HepG2 (cell line): Measurements from ENCODE around the gene HRH2. TPM values are rescaled to one million over a fixed set of nuclear protein-coding genes. Genes with fewer than 3 reads are reported as not detected.

ENCODE experiments used
- ATAC-seq: fragments of 200-7000 bp; cut with Tn5 transposase; 3 replicates; pipeline ENCODE4 v1.9.1; 2020; ENCODE audit warnings: mild to moderate bottlenecking, moderate library complexity
- BruUV-seq: library from RNA; stranded (reverse); fragments of 400-500 nt; replicated peaks from 2 replicates; lab custom pipeline; 2021; lab: Mats Ljungman, UMichigan
- CTCF ChIA-PET: fragments of 300-600 bp; formaldehyde crosslinking; extraction: SDS; loops from one replicate; lab custom pipeline; 2021; ENCODE audit warnings: low total read pairs, inconsistent platforms, low intra/inter-chr PET ratio; lab: Yijun Ruan, JAX
- POLR2A ChIA-PET: fragments of 350-600 bp; sonication (Branson Sonifier 250); formaldehyde crosslinking; loops from one replicate; lab custom pipeline; 2020; ENCODE audit warnings: antibody characterized with exemption, inconsistent platforms; lab: Yijun Ruan, JAX
- DNase-seq: peaks from one replicate; pipeline ENCODE4 v3.0.0-alpha.2; 2015; ENCODE audit warnings: low spot score
- FAIRE-seq: peaks from 3 replicates; lab custom pipeline; 2011; peaks lifted over from hg19 to GRCh38; lab: Jason Lieb, UNC
- H2AFZ ChIP-seq: one replicate; pipeline ENCODE4 v1.6.1; 2011; ENCODE audit warnings: low read length, inconsistent platforms
- H3K27ac ChIP-seq: fragments of 300-600 bp; 3 replicates; pipeline ENCODE4 v1.8.0; 2011; ENCODE audit warnings: mixed run types, mild to moderate bottlenecking, mixed read lengths, low read length, inconsistent platforms; ENCODE audit not compliant: insufficient read depth; ENCODE audit errors: extremely low read length
- H3K27me3 ChIP-seq, 2 experiments: fragments of 200-600 bp in 1 of 2; 2 replicates in 1 of 2; 3 replicates in 1 of 2; pipeline versions ENCODE4 v1.6.0 to v1.8.0; 2011; ENCODE audit warnings: low read length in 2 of 2, mild to moderate bottlenecking in 2 of 2, moderate library complexity in 2 of 2, inconsistent platforms in 1 of 2; ENCODE audit not compliant: insufficient read depth in 2 of 2, control insufficient read depth in 1 of 2
- H3K36me3 ChIP-seq, 2 experiments: fragments of 200-600 bp in 1 of 2; replicated peaks in 1 of 2; 2 replicates in 1 of 2; 3 replicates in 1 of 2; pipeline versions ENCODE4 v1.5.1 to v1.8.0; 2011; ENCODE audit warnings: low read length in 2 of 2, inconsistent platforms in 1 of 2; ENCODE audit not compliant: insufficient read depth in 2 of 2, control insufficient read depth in 1 of 2
- H3K4me1 ChIP-seq: 2 replicates; pipeline ENCODE4 v1.5.1; 2012; ENCODE audit warnings: low read length, inconsistent platforms; ENCODE audit not compliant: insufficient read depth
- H3K4me2 ChIP-seq: 2 replicates; pipeline ENCODE4 v1.6.0; 2011; ENCODE audit warnings: low read depth, low read length, inconsistent platforms
- H3K4me3 ChIP-seq, 3 experiments: fragments of 200-600 bp in 1 of 3; sonication (generic), shearing (Covaris generic) in 1 of 3; replicated peaks in 1 of 3; 2 replicates each; pipeline ENCODE4 v1.5.1; 2011 to 2016; ENCODE audit warnings: low read length in 3 of 3, inconsistent platforms in 2 of 3, low read depth in 2 of 3, mild to moderate bottlenecking in 2 of 3, control low read depth in 1 of 3, mixed read lengths in 1 of 3; ENCODE audit not compliant: insufficient read depth in 1 of 3
- H3K79me2 ChIP-seq: one replicate; pipeline ENCODE4 v1.6.1; 2011; ENCODE audit warnings: low read length, inconsistent platforms; ENCODE audit not compliant: insufficient read depth
- H3K9ac ChIP-seq: 2 replicates; pipeline ENCODE4 v1.6.0; 2011; ENCODE audit warnings: mild to moderate bottlenecking, low read depth, low read length, inconsistent platforms; ENCODE audit not compliant: insufficient read depth
- H3K9me3 ChIP-seq: 2 replicates; pipeline ENCODE4 v1.5.1; 2012; ENCODE audit warnings: mild to moderate bottlenecking, low read length
- H4K20me1 ChIP-seq: 2 replicates; pipeline ENCODE4 v1.6.0; 2011; ENCODE audit warnings: inconsistent platforms, mild to moderate bottlenecking, low read length, moderate library complexity; ENCODE audit not compliant: insufficient read depth
- DNMT1 ChIP-seq: sonication (generic); formaldehyde crosslinking; IDR thresholded peaks from 2 replicates; pipeline ENCODE4 v1.5.1; 2020; ENCODE audit warnings: mild to moderate bottlenecking, missing genetic modification reagents
- NFIB ChIP-seq: sonication (generic); formaldehyde crosslinking; IDR thresholded peaks from 2 replicates; pipeline ENCODE4 v1.9.0; 2021; ENCODE audit warnings: missing genetic modification reagents, mild to moderate bottlenecking, borderline replicate concordance
- WGBS: methylation state at CpG from one replicate; pipeline ENCODE4 v1.1.6; 2017; ENCODE audit warnings: low lambda C conversion rate; 5-methylcytosine and 5-hydroxymethylcytosine counted together
- in situ Hi-C: cut with HindIII; loops from 2 replicates; pipeline ENCODE4 v1.10.0; 2017; ENCODE audit warnings: low pct_unique_long_range_greater_than_20kb; ENCODE audit not compliant: extremely low pct_ligation_motif_present
- intact Hi-C: fragments of 100-400 bp; cut with micrococcal nuclease; formaldehyde crosslinking; loops from one replicate; pipeline ENCODE4 v1.10.0; 2022; ENCODE audit not compliant: unreplicated experiment
- polyA plus RNA-seq, 8 experiments: library from polyadenylated mRNA; depleted of rRNA in 3 of 8; stranded (reverse) in 7 of 8; unstranded in 1 of 8; fragments of >200 nt; fragmentation: Illumina TruSeq in 4 of 8; extraction: Trizol in 4 of 8; gene quantifications; 2 replicates each; pipeline versions ENCODE4 v1.2.1 to v1.2.3, GENCODE V29; 2011 to 2016; ENCODE audit warnings: low read depth in 4 of 8, missing spikeins in 1 of 8, mixed read lengths in 1 of 8; ENCODE audit not compliant: insufficient read depth in 1 of 8
- total RNA-seq, 5 experiments: library from RNA; depleted of rRNA; stranded (reverse); fragments of >200 nt; fragmentation: Illumina TruSeq; extraction: Trizol; gene quantifications; 2 replicates each; pipeline ENCODE4 v1.2.3, GENCODE V29; 2016; ENCODE audit warnings: low read depth in 1 of 5
- TF ChIP-seq, protein P1 (sequence below): sonication (generic); formaldehyde crosslinking; IDR thresholded peaks from 2 replicates; pipeline ENCODE4 v1.5.0; 2020; ENCODE audit warnings: mild to moderate bottlenecking, missing genetic modification reagents
- TF ChIP-seq, protein P2 (sequence below): sonication (generic); formaldehyde crosslinking; IDR thresholded peaks from 2 replicates; pipeline ENCODE4 v1.4.0; 2020; ENCODE audit warnings: missing genetic modification reagents
- TF ChIP-seq, protein P3 (sequence below): sonication (generic); formaldehyde crosslinking; IDR thresholded peaks from 2 replicates; pipeline ENCODE4 v1.4.0; 2020; ENCODE audit warnings: missing genetic modification reagents

HRH2 gene
- total and polyA plus RNA-seq, 2 of the 13 experiments (the other 11 are each of a cell fraction or from before 2014, with no cell fraction given) = not detected

DNA sequence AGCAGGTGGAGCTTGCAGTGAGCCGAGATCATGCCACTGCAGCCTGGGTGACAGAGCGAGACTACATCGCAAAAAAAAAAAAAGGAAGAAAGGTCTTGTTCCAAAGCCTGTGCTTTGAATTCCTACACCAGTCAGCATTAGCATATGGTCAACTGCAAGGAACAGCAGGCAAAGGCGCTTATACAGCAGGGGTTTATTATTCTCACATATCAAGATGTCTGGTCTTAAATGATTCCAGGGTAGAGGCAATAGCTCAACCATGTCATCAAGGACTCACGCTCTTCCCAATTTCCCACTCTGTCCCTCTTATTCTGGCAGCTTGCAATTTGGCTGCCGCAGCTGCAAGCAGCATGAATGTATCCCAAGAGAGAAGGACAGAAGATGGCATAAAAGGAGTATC lies 28.6 kb upstream of the HRH2 start (continued):
- TF ChIP-seq, protein P1, sequence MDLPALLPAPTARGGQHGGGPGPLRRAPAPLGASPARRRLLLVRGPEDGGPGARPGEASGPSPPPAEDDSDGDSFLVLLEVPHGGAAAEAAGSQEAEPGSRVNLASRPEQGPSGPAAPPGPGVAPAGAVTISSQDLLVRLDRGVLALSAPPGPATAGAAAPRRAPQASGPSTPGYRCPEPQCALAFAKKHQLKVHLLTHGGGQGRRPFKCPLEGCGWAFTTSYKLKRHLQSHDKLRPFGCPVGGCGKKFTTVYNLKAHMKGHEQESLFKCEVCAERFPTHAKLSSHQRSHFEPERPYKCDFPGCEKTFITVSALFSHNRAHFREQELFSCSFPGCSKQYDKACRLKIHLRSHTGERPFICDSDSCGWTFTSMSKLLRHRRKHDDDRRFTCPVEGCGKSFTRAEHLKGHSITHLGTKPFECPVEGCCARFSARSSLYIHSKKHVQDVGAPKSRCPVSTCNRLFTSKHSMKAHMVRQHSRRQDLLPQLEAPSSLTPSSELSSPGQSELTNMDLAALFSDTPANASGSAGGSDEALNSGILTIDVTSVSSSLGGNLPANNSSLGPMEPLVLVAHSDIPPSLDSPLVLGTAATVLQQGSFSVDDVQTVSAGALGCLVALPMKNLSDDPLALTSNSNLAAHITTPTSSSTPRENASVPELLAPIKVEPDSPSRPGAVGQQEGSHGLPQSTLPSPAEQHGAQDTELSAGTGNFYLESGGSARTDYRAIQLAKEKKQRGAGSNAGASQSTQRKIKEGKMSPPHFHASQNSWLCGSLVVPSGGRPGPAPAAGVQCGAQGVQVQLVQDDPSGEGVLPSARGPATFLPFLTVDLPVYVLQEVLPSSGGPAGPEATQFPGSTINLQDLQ (CRISPR knock-in tag) = no peak
- TF ChIP-seq, protein P2, sequence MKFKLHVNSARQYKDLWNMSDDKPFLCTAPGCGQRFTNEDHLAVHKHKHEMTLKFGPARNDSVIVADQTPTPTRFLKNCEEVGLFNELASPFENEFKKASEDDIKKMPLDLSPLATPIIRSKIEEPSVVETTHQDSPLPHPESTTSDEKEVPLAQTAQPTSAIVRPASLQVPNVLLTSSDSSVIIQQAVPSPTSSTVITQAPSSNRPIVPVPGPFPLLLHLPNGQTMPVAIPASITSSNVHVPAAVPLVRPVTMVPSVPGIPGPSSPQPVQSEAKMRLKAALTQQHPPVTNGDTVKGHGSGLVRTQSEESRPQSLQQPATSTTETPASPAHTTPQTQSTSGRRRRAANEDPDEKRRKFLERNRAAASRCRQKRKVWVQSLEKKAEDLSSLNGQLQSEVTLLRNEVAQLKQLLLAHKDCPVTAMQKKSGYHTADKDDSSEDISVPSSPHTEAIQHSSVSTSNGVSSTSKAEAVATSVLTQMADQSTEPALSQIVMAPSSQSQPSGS = no peak
- TF ChIP-seq, protein P3, sequence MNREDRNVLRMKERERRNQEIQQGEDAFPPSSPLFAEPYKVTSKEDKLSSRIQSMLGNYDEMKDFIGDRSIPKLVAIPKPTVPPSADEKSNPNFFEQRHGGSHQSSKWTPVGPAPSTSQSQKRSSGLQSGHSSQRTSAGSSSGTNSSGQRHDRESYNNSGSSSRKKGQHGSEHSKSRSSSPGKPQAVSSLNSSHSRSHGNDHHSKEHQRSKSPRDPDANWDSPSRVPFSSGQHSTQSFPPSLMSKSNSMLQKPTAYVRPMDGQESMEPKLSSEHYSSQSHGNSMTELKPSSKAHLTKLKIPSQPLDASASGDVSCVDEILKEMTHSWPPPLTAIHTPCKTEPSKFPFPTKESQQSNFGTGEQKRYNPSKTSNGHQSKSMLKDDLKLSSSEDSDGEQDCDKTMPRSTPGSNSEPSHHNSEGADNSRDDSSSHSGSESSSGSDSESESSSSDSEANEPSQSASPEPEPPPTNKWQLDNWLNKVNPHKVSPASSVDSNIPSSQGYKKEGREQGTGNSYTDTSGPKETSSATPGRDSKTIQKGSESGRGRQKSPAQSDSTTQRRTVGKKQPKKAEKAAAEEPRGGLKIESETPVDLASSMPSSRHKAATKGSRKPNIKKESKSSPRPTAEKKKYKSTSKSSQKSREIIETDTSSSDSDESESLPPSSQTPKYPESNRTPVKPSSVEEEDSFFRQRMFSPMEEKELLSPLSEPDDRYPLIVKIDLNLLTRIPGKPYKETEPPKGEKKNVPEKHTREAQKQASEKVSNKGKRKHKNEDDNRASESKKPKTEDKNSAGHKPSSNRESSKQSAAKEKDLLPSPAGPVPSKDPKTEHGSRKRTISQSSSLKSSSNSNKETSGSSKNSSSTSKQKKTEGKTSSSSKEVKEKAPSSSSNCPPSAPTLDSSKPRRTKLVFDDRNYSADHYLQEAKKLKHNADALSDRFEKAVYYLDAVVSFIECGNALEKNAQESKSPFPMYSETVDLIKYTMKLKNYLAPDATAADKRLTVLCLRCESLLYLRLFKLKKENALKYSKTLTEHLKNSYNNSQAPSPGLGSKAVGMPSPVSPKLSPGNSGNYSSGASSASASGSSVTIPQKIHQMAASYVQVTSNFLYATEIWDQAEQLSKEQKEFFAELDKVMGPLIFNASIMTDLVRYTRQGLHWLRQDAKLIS = no peak
- TF ChIP-seq NFIB (CRISPR knock-in tag) = no peak

DNA sequence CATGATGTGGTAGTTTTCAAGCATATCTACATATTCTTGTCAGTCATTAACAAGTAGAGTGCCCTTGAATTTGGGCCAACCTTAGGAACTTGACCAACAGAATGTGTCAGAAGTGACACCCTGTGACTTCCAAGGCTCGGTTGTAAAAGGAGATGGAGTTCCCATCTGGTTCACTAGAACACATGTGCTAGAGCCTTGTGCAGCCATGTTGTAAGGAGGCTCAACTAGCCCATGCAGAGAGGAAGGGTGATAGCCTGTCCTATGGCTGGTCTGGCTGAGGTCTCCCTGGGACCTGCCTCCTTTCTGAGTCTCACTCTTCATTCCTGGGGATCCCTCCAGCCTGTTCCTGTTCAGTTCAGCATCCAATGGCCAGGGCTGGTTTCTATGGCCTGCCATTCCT lies 28.1 kb upstream of the HRH2 start:
- ATAC-seq = no peak
- no CpG with 5 or more reads among the region's 1 CpG for WGBS
- intact Hi-C loops (no loop called here), in situ Hi-C loops (no loop called here)
- no peak for TF ChIP-seq DNMT1 (CRISPR knock-in tag)
- no peak for DNase-seq
- no peaks in the 10 kb centered on the region for H3K4me1 ChIP-seq
- ChIA-PET CTCF (no interaction called here), POLR2A (no interaction called here)
- H2AFZ ChIP-seq = no peak overlapping the region
- no peaks in the 10 kb centered on the region for H3K79me2 ChIP-seq
- no peak overlapping the region for H3K4me2 ChIP-seq
- no peak for FAIRE-seq
- H4K20me1 ChIP-seq = no peaks in the 10 kb centered on the region
- peaks cover 0 to 8% of the 10 kb centered on the region in 2 experiments; a peak in 2 of 5 replicates for H3K27me3 ChIP-seq
- no peak overlapping the region for H3K9ac ChIP-seq
- no TSS peak for BruUV-seq
- no peak overlapping the region for H3K27ac ChIP-seq
- H3K9me3 ChIP-seq = no peaks in the 10 kb centered on the region
- H3K4me3 ChIP-seq = no peak overlapping the region
- H3K36me3 ChIP-seq = no peaks in the 10 kb centered on the region
